HG03175 (cell line): ENCODE data around the gene RIN2.

Source experiments
- ATAC-seq: cut with Tn5 transposase; IDR thresholded peaks from one replicate; pipeline ENCODE4 v1.9.1; 2021; ENCODE audit warnings: mild to moderate bottlenecking, moderate library complexity; ENCODE audit not compliant: unreplicated experiment

RIN2 gene

DNA sequence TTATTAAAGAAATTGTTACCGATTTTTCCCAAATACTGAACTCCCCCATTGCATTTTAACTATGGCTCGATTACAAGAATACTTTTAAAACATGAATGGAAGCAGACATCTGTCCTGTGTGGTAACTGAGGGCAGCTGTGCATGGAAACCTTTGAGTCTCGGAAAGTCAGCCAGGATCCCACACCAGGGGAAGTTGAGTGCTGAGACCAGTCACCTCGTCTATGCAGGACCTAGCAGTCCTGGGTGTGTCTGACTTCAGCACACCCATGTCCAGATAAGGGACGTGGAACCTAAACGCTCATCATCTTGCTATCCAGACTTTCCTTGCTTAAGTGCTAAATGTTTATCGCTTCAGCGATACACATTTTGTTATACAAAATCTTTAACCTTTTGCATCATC, 6.1 kb downstream of the RIN2 start:
- ATAC-seq = no peak

- ATAC-seq = no peak
These were observed 7.2 kb downstream of the RIN2 start for GRCh38 chr20:19765266-19765665.

GRCh38 chr20:19765913-19766312, 7.9 kb downstream of the RIN2 start:
- ATAC-seq = no peak

DNA sequence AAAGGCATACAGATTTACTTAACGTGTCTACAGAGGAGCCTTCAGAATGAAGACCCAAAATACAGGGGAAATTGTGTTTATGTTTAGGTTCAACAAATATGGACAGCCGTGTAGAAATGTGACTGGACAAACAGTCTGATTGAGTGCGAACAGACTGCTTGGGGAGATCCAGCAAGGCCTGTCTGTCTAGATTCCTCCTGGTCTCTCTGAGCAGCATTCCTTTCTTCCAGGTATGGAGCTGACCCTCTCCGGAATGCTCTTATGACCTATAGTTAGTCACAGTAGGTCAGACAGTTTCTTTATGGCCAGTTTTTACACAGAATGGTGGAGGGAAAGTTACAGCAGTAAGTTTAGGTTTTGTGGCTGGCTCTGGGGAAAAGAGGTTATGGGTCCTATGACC, 9.0 kb downstream of the RIN2 start:
- no peak for ATAC-seq

GRCh38 chr20:19768325-19768842, 10.3 kb downstream of the RIN2 start:
- ATAC-seq = no peak

- ATAC-seq = no peak
These were observed 11.4 kb downstream of the RIN2 start for GRCh38 chr20:19769507-19769906.

DNA sequence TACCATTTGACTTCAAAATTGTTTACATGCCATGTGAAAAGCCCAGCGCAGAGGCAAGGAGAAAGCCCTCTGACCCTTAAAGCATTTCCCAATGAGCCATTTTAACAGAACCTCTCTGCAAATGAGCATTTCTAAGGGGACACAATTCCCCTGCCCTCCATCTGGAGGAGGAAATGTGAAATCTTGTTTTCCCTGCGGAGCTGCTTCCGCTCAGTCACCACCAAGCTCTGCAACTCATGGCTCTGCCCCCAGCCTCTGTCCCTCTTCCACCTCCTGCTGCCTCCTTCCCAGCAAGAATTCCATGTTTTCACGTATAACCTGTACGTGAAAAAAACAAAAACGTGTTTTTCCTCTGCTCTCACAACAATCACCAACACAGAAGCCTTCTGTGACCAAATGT, 12.3 kb downstream of the RIN2 start:
- no peak for ATAC-seq

DNA sequence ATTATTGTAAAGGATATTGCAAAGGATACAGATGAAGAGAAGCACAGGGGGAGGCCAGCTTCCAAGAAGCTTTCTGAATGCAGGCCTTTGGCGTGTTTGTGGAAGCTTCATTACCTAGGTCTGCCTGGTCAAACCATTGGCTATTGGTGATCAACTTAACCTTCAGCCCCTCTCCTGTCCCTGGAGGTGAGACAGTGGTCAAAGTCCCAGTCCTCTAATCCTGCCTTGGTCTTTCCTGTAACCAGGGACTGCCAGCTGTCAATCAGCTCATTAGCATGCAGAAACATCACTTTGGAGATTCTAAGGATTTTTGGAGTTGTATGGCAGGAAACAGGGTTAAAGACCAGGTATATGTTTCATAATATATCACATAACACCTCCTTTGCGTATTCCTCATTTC, 13.0 kb downstream of the RIN2 start:
- ATAC-seq = no peak

- no peak for ATAC-seq
These were observed 15.4 kb downstream of the RIN2 start for GRCh38 chr20:19773471-19773870.

- no peak for ATAC-seq
These were observed 16.3 kb downstream of the RIN2 start for GRCh38 chr20:19774135-19774933.

DNA sequence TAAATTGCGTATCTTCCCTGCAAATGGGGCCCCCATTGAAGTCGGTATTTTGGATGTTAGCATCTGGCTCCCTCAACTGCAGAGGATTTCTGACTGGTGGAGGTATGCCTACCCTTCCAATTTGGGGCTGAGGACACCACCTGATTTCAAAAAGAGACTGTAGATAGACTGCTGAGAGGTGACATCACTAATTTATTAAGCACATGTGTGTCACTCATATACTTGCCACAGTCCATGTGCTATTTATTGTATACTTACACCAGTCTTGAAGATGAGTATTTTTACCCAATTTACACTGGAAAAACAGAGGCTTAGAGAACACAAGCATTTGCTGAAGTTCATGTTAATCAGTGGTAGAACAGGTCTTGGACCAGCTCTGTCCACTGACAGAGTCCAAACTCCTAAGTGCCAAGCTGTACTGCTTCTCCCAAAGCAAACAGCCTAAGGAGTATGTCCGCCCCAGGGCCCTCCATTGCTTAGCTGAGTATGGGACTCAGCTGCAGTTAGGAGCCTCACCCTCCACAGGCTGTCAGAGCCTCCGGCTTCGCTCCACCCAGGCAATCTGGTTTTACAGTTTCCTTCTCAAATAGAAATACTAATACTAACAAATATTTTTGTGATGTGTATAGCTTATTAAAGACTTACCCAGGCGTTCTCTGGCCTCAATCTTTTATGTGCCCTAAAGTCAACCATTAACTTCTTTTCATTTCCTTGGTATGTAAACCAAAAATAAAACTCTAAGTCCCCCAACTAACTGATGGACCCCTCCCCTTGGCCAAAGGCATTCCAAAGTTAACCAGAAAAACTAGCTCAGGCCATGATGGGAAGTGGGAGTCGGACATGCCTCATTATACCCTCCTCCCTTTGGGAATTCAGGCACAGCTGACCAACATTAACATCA, 17.5 kb downstream of the RIN2 start:
- no peak for ATAC-seq

GRCh38 chr20:19777315-19777714, 19.3 kb downstream of the RIN2 start:
- ATAC-seq = no peak

DNA sequence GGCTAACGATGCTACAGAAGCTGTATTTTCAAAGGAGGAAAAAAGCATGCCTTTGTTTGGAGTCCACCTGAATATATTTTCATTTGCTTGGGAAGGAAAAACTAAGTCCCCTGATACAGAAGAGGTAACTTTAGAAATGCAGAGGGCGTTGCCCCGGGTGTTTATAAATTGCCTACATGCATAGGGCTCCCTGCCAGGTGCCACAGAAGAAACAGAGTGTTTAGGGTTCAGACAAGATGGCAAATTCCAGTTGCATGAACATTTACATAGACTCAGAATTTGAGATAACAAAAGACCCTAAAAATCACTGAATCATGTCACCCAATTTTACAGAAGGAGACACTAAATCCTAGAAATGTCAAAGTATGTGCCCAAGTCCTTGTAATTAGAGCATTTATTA, 19.9 kb downstream of the RIN2 start:
- ATAC-seq = no peak

DNA sequence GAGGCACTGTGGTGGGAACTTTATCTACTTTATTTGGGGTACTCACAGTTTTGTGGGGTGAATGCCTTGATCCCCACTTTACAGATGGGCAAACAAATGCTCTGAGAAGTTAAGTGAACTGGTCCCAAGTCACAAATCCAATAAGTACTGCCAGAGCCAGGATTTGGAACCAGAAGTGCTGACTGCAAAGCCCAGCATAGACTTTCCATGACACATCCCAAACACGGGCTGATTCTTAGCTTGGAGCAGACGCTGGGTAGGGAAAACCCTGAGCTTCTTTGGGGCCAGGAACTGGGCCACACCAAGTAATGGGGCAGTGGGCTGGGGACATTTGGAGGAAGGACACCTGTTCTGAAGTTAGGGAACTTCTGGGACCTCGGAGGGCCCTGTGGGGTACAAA, 20.3 kb downstream of the RIN2 start:
- ATAC-seq = no peak

GRCh38 chr20:19779634-19780033, 21.6 kb downstream of the RIN2 start:
- peak; percentile 70 for ATAC-seq

DNA sequence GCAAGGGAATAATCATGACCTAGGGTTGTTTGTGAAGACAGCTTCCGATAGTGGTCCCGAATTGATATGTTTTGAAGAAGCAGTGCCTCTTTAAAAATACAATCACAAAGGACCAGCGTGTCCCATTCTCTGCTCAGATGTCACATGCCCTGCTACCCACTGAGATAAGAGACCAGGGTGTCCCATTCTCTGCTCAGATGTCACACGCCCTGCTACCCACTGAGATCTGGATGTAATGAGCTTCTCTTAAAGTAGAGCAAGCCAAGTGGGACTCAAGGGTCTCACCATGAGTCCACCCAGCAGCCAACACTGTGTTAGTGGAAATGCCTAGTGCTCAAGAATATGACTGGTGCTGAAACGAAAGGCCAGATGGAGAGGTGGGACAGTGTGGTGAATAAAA, 22.2 kb downstream of the RIN2 start:
- no peak for ATAC-seq

- ATAC-seq = no peak
These were observed 23.2 kb downstream of the RIN2 start for GRCh38 chr20:19781235-19781634.

- no peak for ATAC-seq
These were observed 24.6 kb downstream of the RIN2 start for GRCh38 chr20:19782669-19783068.

DNA sequence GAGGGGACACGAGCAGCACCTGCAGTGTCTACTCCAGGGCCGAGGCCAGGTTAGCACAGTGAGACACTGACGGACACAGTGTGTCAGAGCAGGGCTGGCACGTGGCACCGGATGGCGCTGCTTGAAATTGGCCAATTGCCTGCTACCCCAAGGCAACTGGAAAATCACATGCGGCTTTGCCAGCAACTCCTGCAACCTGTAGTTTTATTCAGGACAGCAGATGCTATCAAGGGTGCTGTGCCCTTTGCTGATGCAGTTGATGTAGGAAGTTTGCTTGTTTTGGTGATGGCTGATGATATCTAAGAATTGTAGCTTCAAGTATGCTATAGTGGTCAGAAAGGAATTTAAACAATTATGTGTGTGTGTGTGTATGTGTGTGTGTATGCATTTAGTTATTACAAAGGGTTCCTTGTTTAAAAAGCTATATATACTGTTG, 25.9 kb downstream of the RIN2 start:
- ATAC-seq = no peak

DNA sequence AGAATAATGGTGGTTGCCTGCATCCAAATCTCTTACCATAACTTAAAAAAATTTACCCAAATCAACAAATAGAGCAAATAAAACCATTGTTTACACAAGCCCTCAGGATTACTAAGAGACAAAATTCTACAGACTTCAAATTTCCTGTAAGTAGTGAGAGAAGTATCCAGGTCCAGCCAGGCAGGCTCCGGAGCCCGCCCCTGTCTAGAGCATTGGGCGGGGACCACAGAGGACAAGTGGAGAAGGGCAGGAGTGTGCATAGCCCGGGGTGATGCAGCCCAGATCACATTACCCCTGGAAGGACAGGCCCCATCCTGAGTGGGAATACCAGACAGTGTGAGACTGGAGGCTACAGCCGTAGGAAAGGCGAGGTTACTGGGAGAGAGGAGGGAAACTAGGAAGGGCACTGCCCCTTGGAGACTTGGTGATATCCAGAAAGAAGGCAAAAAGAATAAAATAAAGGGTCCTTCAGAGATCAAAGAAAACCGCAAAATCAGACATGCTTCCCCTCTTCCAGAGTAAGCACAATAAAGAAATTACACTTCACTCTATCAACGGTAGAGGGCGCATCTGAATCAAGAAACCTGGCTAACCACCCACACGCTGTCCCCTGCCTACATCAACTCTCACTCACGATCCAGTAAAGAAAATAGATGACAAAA, 26.6 kb downstream of the RIN2 start:
- peak; percentile 45 for ATAC-seq
